Measurements from ENCODE around the gene TMEM100. TPM values are rescaled to one million over a fixed set of nuclear protein-coding genes. Genes with fewer than 3 reads are reported as not detected.
A peak's percentile ranks its signal among the peaks of the same experiment; 100 is the strongest.

TMEM100 gene
- total and polyA plus RNA-seq, 2 experiments from 2014 or later: 0.10 to 0.73 TPM

GRCh38 chr17:55706808-55707773 lies 15.6 kb downstream of the TMEM100 start:
- Histone ChIP-seq H3K9me2 (ENCODE audit: insufficient read depth) (no peaks in the 10 kb centered on the region; the same call in 1 of the 2 replicates), H3K27me3 (ENCODE audit: insufficient read depth) (no peaks in the 10 kb centered on the region), H3K4me1 (ENCODE audit: insufficient read depth) (peaks cover 12% of the 10 kb centered on the region), H4K20me1 (replicated peaks; ENCODE audit: insufficient read depth) (no peaks in the 10 kb centered on the region), H3K4me3 (no peak overlapping the region), H3K36me3 (ENCODE audit: insufficient read depth) (no peaks in the 10 kb centered on the region), H3K4me2 (peak overlapping the region; percentile 53; the same call in 1 of the 2 replicates), H3K27ac (ENCODE audit: low read depth) (no peak overlapping the region), H2AFZ (peak overlapping the region; percentile 75; the same call in 1 of the 2 replicates), H3K79me2 (replicated peaks; ENCODE audit: insufficient read depth) (no peaks in the 10 kb centered on the region), H3F3A (replicated peaks; ENCODE audit: low read depth) (no peaks in the 10 kb centered on the region)
- Mint-ChIP-seq H3K27ac (no peak overlapping the region), H3K36me3 (ENCODE audit: low read depth) (no peaks in the 10 kb centered on the region), H3K27me3 (ENCODE audit: insufficient read depth, low read depth, poor library complexity) (no peaks in the 10 kb centered on the region), H3K9me3 (no peaks in the 10 kb centered on the region), H3K4me3 (no peak overlapping the region; the same call in 1 of the 3 replicates), H3K4me1 (peaks cover 23% of the 10 kb centered on the region)
- no peak for TF ChIP-seq ZNF114 (CRISPR knock-in tag; IDR thresholded peaks at IDR 0.05)
- no peak for TF ChIP-seq EZH2phosphoT487 (IDR thresholded peaks at IDR 0.05; ENCODE audit: unreplicated experiment)
- TF ChIP-seq ETS1 (IDR thresholded peaks at IDR 0.05): no peak
- TF ChIP-seq ZNF331 (CRISPR knock-in tag; IDR thresholded peaks at IDR 0.05; ENCODE audit: low read depth): no peak
- TF ChIP-seq EZH2 (IDR thresholded peaks at IDR 0.05; ENCODE audit: low read depth, unreplicated experiment): no peak
- no peak for TF ChIP-seq JUNB (IDR thresholded peaks at IDR 0.05; ENCODE audit: unreplicated experiment)
- no peak for TF ChIP-seq CTCF (conservative IDR thresholded peaks at IDR 0.05; ENCODE audit: low read depth in 2 of 2)
- no peak for TF ChIP-seq STAT1 (IDR thresholded peaks at IDR 0.05; ENCODE audit: unreplicated experiment)
- TF ChIP-seq NANOG (IDR thresholded peaks at IDR 0.05; ENCODE audit: borderline replicate concordance): no peak
- no peak for TF ChIP-seq CREB1 (CRISPR knock-in tag; IDR thresholded peaks at IDR 0.05; ENCODE audit: low read depth)
- TF ChIP-seq POLR2AphosphoS5 (IDR thresholded peaks at IDR 0.05; ENCODE audit: low read depth): no peak
- no peak for TF ChIP-seq REST (IDR thresholded peaks at IDR 0.05; ENCODE audit: unreplicated experiment)
- no peak for TF ChIP-seq ZNF462 (CRISPR knock-in tag; IDR thresholded peaks at IDR 0.05)
- ATAC-seq: peak; percentile 88
- DNase-seq (ENCODE audit: low spot score): peak; percentile 51
